Neutrophil (primary cell): ENCODE data around the gene HOXC4.
A peak's percentile ranks its signal among the peaks of the same experiment; 100 is the strongest.

Experiments
- H3K27ac ChIP-seq: fragments of 200-600 bp; sonication (generic); 2 replicates; pipeline ENCODE4 v1.5.1; 2016; ENCODE audit warnings: mild to moderate bottlenecking, moderate library complexity
- H3K27me3 ChIP-seq: fragments of 200-600 bp; sonication (generic); 2 replicates; pipeline ENCODE4 v1.6.0; 2016; ENCODE audit warnings: mild to moderate bottlenecking
- H3K36me3 ChIP-seq: fragments of 200-600 bp; sonication (generic); 2 replicates; pipeline ENCODE4 v1.5.1; 2017
- H3K4me1 ChIP-seq, 2 experiments: fragments of 200-600 bp in 1 of 2; sonication (generic) in 1 of 2; 1 replicate in 1 of 2; 2 replicates in 1 of 2; pipeline versions ENCODE4 v1.5.1 to v1.6.1; 2013 to 2016; ENCODE audit warnings: low read depth in 1 of 2, low read length in 1 of 2, mild to moderate bottlenecking in 1 of 2, moderate library complexity in 1 of 2; ENCODE audit not compliant: control insufficient read depth in 1 of 2, insufficient read depth in 1 of 2
- H3K4me3 ChIP-seq, 2 experiments: fragments of 200-600 bp in 1 of 2; sonication (generic) in 1 of 2; 1 replicate in 1 of 2; 2 replicates in 1 of 2; pipeline ENCODE4 v1.5.1; 2013 to 2016; ENCODE audit warnings: low read depth in 1 of 2, low read length in 1 of 2, mild to moderate bottlenecking in 1 of 2, moderate library complexity in 1 of 2
- H3K9me3 ChIP-seq: fragments of 200-600 bp; sonication (generic); 2 replicates; pipeline ENCODE4 v1.5.1; 2016
- CTCF ChIP-seq: fragments of 200-600 bp; sonication (generic); IDR thresholded peaks from 2 replicates; pipeline ENCODE4 v1.5.1; 2016; ENCODE audit warnings: antibody characterized with exemption

Gene HOXC4

GRCh38 chr12:54015018-54015931, 38.4 kb upstream of the HOXC4 start:
- Histone ChIP-seq H3K4me3 (no peak overlapping the region), H3K27me3 (peaks cover 100% of the 10 kb centered on the region), H3K36me3 (no peaks in the 10 kb centered on the region), H3K27ac (no peak overlapping the region), H3K9me3 (no peaks in the 10 kb centered on the region), H3K4me1 (peaks cover 2 to 13% of the 10 kb centered on the region in 2 experiments)
- TF ChIP-seq CTCF = no peak

GRCh38 chr12:54016051-54016450, 37.6 kb upstream of the HOXC4 start:
- no peaks in the 10 kb centered on the region for H3K36me3 ChIP-seq
- H3K27ac ChIP-seq = no peak overlapping the region
- H3K4me3 ChIP-seq = no peak overlapping the region
- peaks cover 100% of the 10 kb centered on the region for H3K27me3 ChIP-seq
- peaks cover 2 to 13% of the 10 kb centered on the region in 2 experiments for H3K4me1 ChIP-seq
- H3K9me3 ChIP-seq = no peaks in the 10 kb centered on the region
- TF ChIP-seq CTCF = no peak

- H3K36me3 ChIP-seq = no peaks in the 10 kb centered on the region
- no peak for TF ChIP-seq CTCF
- H3K4me1 ChIP-seq = peaks cover 2 to 13% of the 10 kb centered on the region in 2 experiments
- H3K27me3 ChIP-seq = peaks cover 100% of the 10 kb centered on the region
- H3K9me3 ChIP-seq = no peaks in the 10 kb centered on the region
- no peak overlapping the region for H3K4me3 ChIP-seq
- H3K27ac ChIP-seq = no peak overlapping the region
Observed at GRCh38 chr12:54016478-54016964, 37.1 kb upstream of the HOXC4 start.

GRCh38 chr12:54017027-54017788, 36.4 kb upstream of the HOXC4 start:
- Histone ChIP-seq H3K4me3 (peak overlapping the region in 1 of 2 experiments; percentile 13), H3K4me1 (peaks cover 2 to 13% of the 10 kb centered on the region in 2 experiments), H3K9me3 (no peaks in the 10 kb centered on the region), H3K27me3 (peaks cover 100% of the 10 kb centered on the region), H3K36me3 (no peaks in the 10 kb centered on the region), H3K27ac (no peak overlapping the region)
- no peak for TF ChIP-seq CTCF

- Histone ChIP-seq H3K4me1 (peaks cover 2 to 13% of the 10 kb centered on the region in 2 experiments), H3K36me3 (no peaks in the 10 kb centered on the region), H3K4me3 (peak overlapping the region in 1 of 2 experiments; percentile 13), H3K27me3 (peaks cover 100% of the 10 kb centered on the region), H3K9me3 (no peaks in the 10 kb centered on the region), H3K27ac (no peak overlapping the region)
- TF ChIP-seq CTCF = no peak
Observed at GRCh38 chr12:54017878-54018467, 35.7 kb upstream of the HOXC4 start.
